Upper lobe of left lung (tissue), 6 donors: ENCODE measurements around the gene CLDN6. TPM values are rescaled to one million over a fixed set of nuclear protein-coding genes. Genes with fewer than 3 reads are reported as not detected.

Experiments used
- ATAC-seq, 2 donors: fragments of 200-7000 bp; cut with Tn5 transposase; one replicate each; pipeline ENCODE4 v1.9.1; 2022; ENCODE audit warnings: mild to moderate bottlenecking in 2 of 2, moderate library complexity in 2 of 2; ENCODE audit not compliant: low FRiP score in 2 of 2
- DNase-seq, 2 donors: peaks; one replicate each; pipeline ENCODE4 v3.0.0-alpha.2; 2019 to 2020
- H3K27ac ChIP-seq, 4 donors: fragments of 200-600 bp; sonication (generic); one replicate each; pipeline ENCODE4 v1.5.1; 2016 to 2019
- H3K27me3 ChIP-seq, 4 donors: fragments of 200-600 bp; sonication (generic); one replicate each; pipeline ENCODE4 v1.5.1; 2017 to 2019
- H3K36me3 ChIP-seq, 4 donors: fragments of 200-600 bp; sonication (generic); one replicate each; pipeline ENCODE4 v1.5.1; 2016 to 2019
- H3K4me1 ChIP-seq, 4 donors: fragments of 200-600 bp; sonication (generic); one replicate each; pipeline ENCODE4 v1.5.1; 2018 to 2019
- H3K4me3 ChIP-seq, 4 donors: fragments of 200-600 bp; sonication (generic); one replicate each; pipeline ENCODE4 v1.5.1; 2017 to 2019; ENCODE audit warnings: mild to moderate bottlenecking in 2 of 4, moderate library complexity in 1 of 4
- H3K9me3 ChIP-seq, 4 donors: fragments of 200-600 bp; sonication (generic); one replicate each; pipeline ENCODE4 v1.5.1; 2018 to 2019
- EP300 ChIP-seq, 4 donors: sonication (generic); formaldehyde crosslinking; IDR thresholded peaks; one replicate each; pipeline ENCODE4 v1.5.1; 2017; ENCODE audit warnings: antibody characterized with exemption in 4 of 4, control low read depth in 2 of 4
- POLR2A ChIP-seq, 4 donors: fragments of 450-650 bp; IDR thresholded peaks; one replicate each; pipeline ENCODE4 v1.5.1; 2016 to 2017; ENCODE audit warnings: antibody characterized with exemption in 4 of 4, mild to moderate bottlenecking in 2 of 4
- POLR2AphosphoS5 ChIP-seq, 2 donors: sonication (generic); formaldehyde crosslinking; IDR thresholded peaks; one replicate each; pipeline ENCODE4 v1.5.1; 2017; ENCODE audit warnings: antibody characterized with exemption in 2 of 2
- WGBS, 2 donors: methylation state at CpG; one replicate each; pipeline ENCODE4 v1.1.5; 2017 to 2018; 5-methylcytosine and 5-hydroxymethylcytosine counted together
- small RNA-seq, 4 donors: library from RNA; depleted of rRNA; stranded (forward); fragments of <200 nt; gene quantifications; one replicate each; pipeline ENCODE3, GENCODE V24; 2016
- total RNA-seq, 6 donors: library from RNA; depleted of rRNA in 4 of 6; stranded (reverse); fragments of >200 nt in 4 of 6; gene quantifications; one replicate each; pipeline versions ENCODE4 v1.1.0 to v1.2.1, GENCODE V29; 2016 to 2021
- TF ChIP-seq, protein P1 (sequence below), 6 experiments: fragments of 450-650 bp in 4 of 6; fragments of 200-600 bp in 2 of 6; sonication (generic) in 2 of 6; IDR thresholded peaks; one replicate each; pipeline ENCODE4 v1.5.1; 2016 to 2019; ENCODE audit warnings: antibody characterized with exemption in 6 of 6
- donor health status: DM: no; HTN: no; CAD: no; lungs with moderate emphysema.
- donor health status: DM: no; HTN: yes; CAD: no; lungs with severe emphysema.

CLDN6 gene
- total RNA-seq, 6 donors from 2014 or later, result 0.30 to 1.9 (median 0.72) TPM; not detected in 3

DNA sequence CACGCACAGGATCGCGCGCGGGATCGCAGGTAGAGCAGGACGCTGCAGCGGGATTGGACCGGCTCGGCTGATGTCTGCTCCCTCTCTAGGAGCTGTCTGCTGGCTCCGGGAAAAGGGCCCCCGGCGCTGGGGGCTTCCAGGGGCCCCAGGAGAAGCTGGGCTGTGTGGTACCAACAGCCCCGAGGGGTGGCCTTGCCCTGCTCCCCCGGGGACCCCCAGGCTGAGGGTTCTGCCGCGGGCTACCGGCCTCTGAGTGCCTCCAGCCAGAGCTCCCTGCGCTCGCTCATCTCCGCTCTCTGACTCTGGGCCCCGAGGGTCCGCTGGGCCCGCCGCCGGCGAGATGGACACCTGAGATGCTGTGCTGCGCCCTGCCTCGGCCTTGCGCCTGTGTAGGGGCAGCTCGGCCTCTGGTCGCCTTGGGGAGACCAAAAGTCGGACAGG lies 50.2 kb downstream of the CLDN6 start:
- WGBS, 2 donors, result 51 to 52% methylated on average over 13 to 16 of the region's 33 CpGs
- DNase-seq (peak in 1 of 2 donors; percentile 80), ATAC-seq (no peak)
- H3K9me3 ChIP-seq, result no peaks in the 10 kb centered on the region
- H3K4me3 ChIP-seq, result no peak overlapping the region
- H3K27me3 ChIP-seq, result peaks cover 0 to 56% (median 42%) of the 10 kb centered on the region in 4 donors
- peaks cover 52 to 76% (median 60%) of the 10 kb centered on the region in 4 donors for H3K4me1 ChIP-seq
- TF ChIP-seq EP300 (IDR thresholded peaks at IDR 0.05) (no peak), POLR2AphosphoS5 (IDR thresholded peaks at IDR 0.05) (no peak), POLR2A (IDR thresholded peaks at IDR 0.05) (no peak)
- TF ChIP-seq, protein P1, sequence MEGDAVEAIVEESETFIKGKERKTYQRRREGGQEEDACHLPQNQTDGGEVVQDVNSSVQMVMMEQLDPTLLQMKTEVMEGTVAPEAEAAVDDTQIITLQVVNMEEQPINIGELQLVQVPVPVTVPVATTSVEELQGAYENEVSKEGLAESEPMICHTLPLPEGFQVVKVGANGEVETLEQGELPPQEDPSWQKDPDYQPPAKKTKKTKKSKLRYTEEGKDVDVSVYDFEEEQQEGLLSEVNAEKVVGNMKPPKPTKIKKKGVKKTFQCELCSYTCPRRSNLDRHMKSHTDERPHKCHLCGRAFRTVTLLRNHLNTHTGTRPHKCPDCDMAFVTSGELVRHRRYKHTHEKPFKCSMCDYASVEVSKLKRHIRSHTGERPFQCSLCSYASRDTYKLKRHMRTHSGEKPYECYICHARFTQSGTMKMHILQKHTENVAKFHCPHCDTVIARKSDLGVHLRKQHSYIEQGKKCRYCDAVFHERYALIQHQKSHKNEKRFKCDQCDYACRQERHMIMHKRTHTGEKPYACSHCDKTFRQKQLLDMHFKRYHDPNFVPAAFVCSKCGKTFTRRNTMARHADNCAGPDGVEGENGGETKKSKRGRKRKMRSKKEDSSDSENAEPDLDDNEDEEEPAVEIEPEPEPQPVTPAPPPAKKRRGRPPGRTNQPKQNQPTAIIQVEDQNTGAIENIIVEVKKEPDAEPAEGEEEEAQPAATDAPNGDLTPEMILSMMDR (IDR thresholded peaks at IDR 0.05), result no peak
- H3K36me3 ChIP-seq, result no peaks in the 10 kb centered on the region
- no peak overlapping the region for H3K27ac ChIP-seq

DNA sequence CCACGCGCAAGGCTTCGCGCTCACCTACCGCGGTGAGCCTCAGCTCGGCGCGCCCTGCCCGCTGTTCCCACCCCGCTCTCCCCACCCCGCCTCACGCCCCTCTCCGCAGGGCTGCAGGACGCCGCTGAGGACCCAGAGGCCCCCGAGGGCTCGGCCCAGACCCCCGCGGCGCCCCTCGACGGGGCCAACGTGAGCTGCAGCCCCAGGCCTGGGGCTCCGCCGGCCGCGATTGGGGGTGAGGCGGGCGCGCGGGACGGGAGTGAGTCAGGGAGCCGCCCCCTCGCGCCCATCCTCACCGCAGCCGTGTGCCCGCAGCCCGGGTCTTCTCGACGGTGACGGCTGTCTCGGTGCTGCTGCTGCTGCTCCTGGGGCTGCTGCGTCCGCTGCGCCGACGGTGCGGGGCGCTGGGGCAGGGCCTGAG lies 50.8 kb downstream of the CLDN6 start:
- peak overlapping the region in 3 of 4 donors; percentile 20 to 36 (median 34) for H3K4me3 ChIP-seq
- peaks cover 52 to 81% (median 61%) of the 10 kb centered on the region in 4 donors for H3K4me1 ChIP-seq
- H3K9me3 ChIP-seq, result no peaks in the 10 kb centered on the region
- WGBS, 2 donors, result 13% methylated on average over 9 of the region's 51 CpGs; no CpG with 5 or more reads in 1 of the 2 donors
- no peaks in the 10 kb centered on the region for H3K36me3 ChIP-seq
- H3K27me3 ChIP-seq, result peaks cover 0 to 62% (median 46%) of the 10 kb centered on the region in 4 donors
- TF ChIP-seq POLR2AphosphoS5 (IDR thresholded peaks at IDR 0.05), result no peak
- TF ChIP-seq, protein P1 (IDR thresholded peaks at IDR 0.05), result no peak
- TF ChIP-seq POLR2A (IDR thresholded peaks at IDR 0.05), result no peak
- no peak for TF ChIP-seq EP300 (IDR thresholded peaks at IDR 0.05)
- no peak overlapping the region for H3K27ac ChIP-seq
- DNase-seq (no peak), ATAC-seq (no peak)

DNA sequence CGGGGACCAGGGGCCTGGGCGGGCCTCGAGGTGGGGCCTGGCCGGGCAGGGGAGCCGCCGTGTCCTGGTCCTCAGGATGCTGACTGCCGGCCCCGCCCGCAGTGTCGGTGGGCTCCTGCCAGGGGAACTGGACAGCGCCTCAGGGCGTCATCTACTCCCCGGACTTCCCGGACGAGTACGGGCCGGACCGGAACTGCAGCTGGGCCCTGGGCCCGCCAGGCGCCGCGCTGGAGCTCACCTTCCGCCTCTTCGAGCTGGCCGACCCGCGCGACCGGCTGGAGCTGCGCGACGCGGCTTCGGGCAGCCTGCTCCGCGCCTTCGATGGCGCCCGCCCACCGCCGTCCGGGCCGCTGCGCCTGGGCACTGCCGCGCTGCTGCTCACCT lies 51.2 kb downstream of the CLDN6 start:
- peaks cover 0 to 66% (median 48%) of the 10 kb centered on the region in 4 donors for H3K27me3 ChIP-seq
- H3K9me3 ChIP-seq, result no peaks in the 10 kb centered on the region
- TF ChIP-seq POLR2A (IDR thresholded peaks at IDR 0.05) (no peak), EP300 (IDR thresholded peaks at IDR 0.05) (no peak), POLR2AphosphoS5 (IDR thresholded peaks at IDR 0.05) (no peak)
- TF ChIP-seq, protein P1 (IDR thresholded peaks at IDR 0.05), result peak in 3 of 6 experiments; percentile 16 to 29 (median 23)
- WGBS, 2 donors, result 2% methylated on average over 15 of the region's 46 CpGs; no CpG with 5 or more reads in 1 of the 2 donors
- DNase-seq, result peak; percentile 37 to 90
- H3K4me1 ChIP-seq, result peaks cover 52 to 85% (median 62%) of the 10 kb centered on the region in 4 donors
- H3K36me3 ChIP-seq, result no peaks in the 10 kb centered on the region
- H3K27ac ChIP-seq, result no peak overlapping the region
- ATAC-seq, result no peak
- H3K4me3 ChIP-seq, result peak overlapping the region in 3 of 4 donors; percentile 20 to 36 (median 34)

DNA sequence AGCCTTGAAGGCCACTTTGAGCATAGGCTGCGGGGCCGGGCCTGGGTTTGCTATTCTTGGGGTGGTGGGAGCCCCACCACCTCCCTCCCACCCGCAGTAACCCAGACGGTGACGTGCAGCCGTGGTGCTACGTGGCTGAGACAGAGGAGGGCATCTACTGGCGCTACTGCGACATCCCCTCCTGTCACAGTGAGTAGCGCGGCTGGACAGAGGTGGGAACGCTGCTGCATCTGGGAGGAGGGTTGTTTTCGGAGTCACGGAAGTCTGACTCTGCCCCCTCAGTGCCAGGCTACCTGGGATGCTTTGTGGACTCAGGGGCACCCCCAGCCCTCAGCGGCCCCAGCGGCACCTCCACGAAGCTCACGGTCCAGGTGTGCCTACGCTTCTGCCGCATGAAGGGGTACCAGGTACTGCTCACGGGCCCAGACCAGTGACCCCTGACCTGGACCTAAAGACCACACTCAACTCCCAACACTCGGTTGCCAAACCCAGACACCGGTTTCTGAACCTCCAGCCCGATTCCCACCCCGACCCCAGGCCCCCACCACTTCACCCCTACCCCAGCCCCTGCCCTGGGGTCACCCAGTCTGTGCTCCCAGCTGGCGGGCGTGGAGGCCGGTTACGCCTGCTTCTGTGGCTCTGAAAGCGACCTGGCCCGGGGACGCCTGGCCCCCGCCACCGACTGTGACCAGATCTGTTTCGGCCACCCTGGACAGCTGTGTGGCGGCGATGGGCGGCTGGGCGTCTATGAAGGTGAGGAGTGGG lies 51.8 kb downstream of the CLDN6 start:
- ATAC-seq (no peak), DNase-seq (peak in 1 of 2 donors; percentile 54)
- peaks cover 0 to 66% (median 48%) of the 10 kb centered on the region in 4 donors for H3K27me3 ChIP-seq
- H3K4me1 ChIP-seq, result peaks cover 52 to 87% (median 64%) of the 10 kb centered on the region in 4 donors
- no peaks in the 10 kb centered on the region for H3K36me3 ChIP-seq
- WGBS, 2 donors, result 61 to 63% methylated on average over 8 to 36 of the region's 39 CpGs
- H3K4me3 ChIP-seq, result peak overlapping the region in 3 of 4 donors; percentile 20 to 36 (median 34)
- H3K27ac ChIP-seq, result no peak overlapping the region
- no peaks in the 10 kb centered on the region for H3K9me3 ChIP-seq
- TF ChIP-seq EP300 (IDR thresholded peaks at IDR 0.05) (no peak), POLR2A (IDR thresholded peaks at IDR 0.05) (no peak), POLR2AphosphoS5 (IDR thresholded peaks at IDR 0.05) (no peak)
- TF ChIP-seq, protein P1 (IDR thresholded peaks at IDR 0.05), result no peak

Small RNA genes within 50 kb of the gene (small RNA-seq; reads per million reads assigned to genes)
- 0 reads per million in 4 donors for gene LINC00514

Other genes with a start within 250 kb of the CLDN6 start
- 100 to 1,000 TPM in 5 of 6 donors, 10 to 100 TPM in 1; 73.3 to 245 (median 145) TPM for gene ELOB, start 240.9 kb downstream of the CLDN6 start, total RNA-seq
- gene PRSS33, start 230.6 kb downstream of the CLDN6 start, total RNA-seq, result under 1 TPM in 2 of 6 donors, not detected in 4; 0.20 to 0.92 TPM
- under 1 TPM in 2 of 6 donors, not detected in 4; 0.57 to 0.78 TPM for gene PRSS41, start 219.7 kb downstream of the CLDN6 start, total RNA-seq
- 10 to 100 TPM in 3 of 6 donors, 1 to 10 TPM in 2, not detected in 1; 1.2 to 16.2 (median 14.5) TPM for gene PRSS21, start 200.9 kb downstream of the CLDN6 start, total RNA-seq
- 1 to 10 TPM in 2 of 6 donors, under 1 TPM in 1, not detected in 3; 0.69 to 2.0 (median 1.2) TPM for gene ZG16B, start 187.9 kb downstream of the CLDN6 start, total RNA-seq
- gene PRSS22, start 160.0 kb downstream of the CLDN6 start, total RNA-seq, result 10 to 100 TPM in 5 of 6 donors, 1 to 10 TPM in 1; 9.3 to 24.8 (median 16.6) TPM
- gene FLYWCH2, start 135.0 kb downstream of the CLDN6 start, total RNA-seq, result 10 to 100 TPM; 31.2 to 70.1 (median 39.7) TPM
- 100 to 1,000 TPM in 1 of 6 donors, 10 to 100 TPM in 5; 19.3 to 162 (median 43.4) TPM for gene FLYWCH1, start 106.3 kb downstream of the CLDN6 start, total RNA-seq
- gene KREMEN2, start 53.9 kb downstream of the CLDN6 start, total RNA-seq, result not detected
- 10 to 100 TPM in 2 of 6 donors, 1 to 10 TPM in 4; 5.2 to 13.5 (median 8.3) TPM for gene PAQR4, start 48.8 kb downstream of the CLDN6 start, total RNA-seq
- gene PKMYT1, start 37.7 kb downstream of the CLDN6 start, total RNA-seq, result 10 to 100 TPM in 1 of 6 donors, 1 to 10 TPM in 4, under 1 TPM in 1; 0.39 to 19.1 (median 5.4) TPM
- gene CLDN9, start 5.3 kb downstream of the CLDN6 start, total RNA-seq, result 1 to 10 TPM in 4 of 6 donors, under 1 TPM in 2; 0.57 to 5.9 (median 1.1) TPM
- gene TNFRSF12A, start 2.2 kb upstream of the CLDN6 start, total RNA-seq, result 100 to 1,000 TPM in 1 of 6 donors, 10 to 100 TPM in 5; 37.7 to 431 (median 76.5) TPM
- gene HCFC1R1, start 5.8 kb upstream of the CLDN6 start, total RNA-seq, result 10 to 100 TPM; 28.3 to 85.1 (median 42.2) TPM
- 10 to 100 TPM; 18.5 to 40.8 (median 33.1) TPM for gene THOC6, start 5.9 kb upstream of the CLDN6 start, total RNA-seq
- 10 to 100 TPM; 18.5 to 98.5 (median 35.0) TPM for gene BICDL2, start 18.8 kb upstream of the CLDN6 start, total RNA-seq
- gene MMP25, start 28.4 kb upstream of the CLDN6 start, total RNA-seq, result 10 to 100 TPM; 10.0 to 41.4 (median 20.5) TPM
- gene IL32, start 47.5 kb upstream of the CLDN6 start, total RNA-seq, result 100 to 1,000 TPM in 3 of 6 donors, 10 to 100 TPM in 3; 31.4 to 220 (median 116) TPM
- gene ZSCAN10, start 81.1 kb upstream of the CLDN6 start, total RNA-seq, result 1 to 10 TPM in 1 of 6 donors, under 1 TPM in 3, not detected in 2; 0.17 to 1.0 (median 0.28) TPM
- 10 to 100 TPM; 13.8 to 25.2 (median 16.8) TPM for gene ZNF205, start 94.4 kb upstream of the CLDN6 start, total RNA-seq
- 10 to 100 TPM in 4 of 6 donors, 1 to 10 TPM in 2; 4.2 to 20.3 (median 11.6) TPM for gene ZNF213, start 116.8 kb upstream of the CLDN6 start, total RNA-seq
- not detected for gene OR1F1, start 170.0 kb upstream of the CLDN6 start, total RNA-seq
- gene ZNF200, start 217.0 kb upstream of the CLDN6 start, total RNA-seq, result 1 to 10 TPM; 6.4 to 9.5 (median 7.8) TPM
- gene MEFV, start 238.4 kb upstream of the CLDN6 start, total RNA-seq, result 10 to 100 TPM in 5 of 6 donors, 1 to 10 TPM in 1; 9.1 to 18.9 (median 12.3) TPM